ENCODE data around the gene AP3S2.
"Not testable (repeated sequence)": the region's sequence is repeated elsewhere in the genome, so short reads cannot be mapped to it uniquely, and the experiment has no call there.

Gene AP3S2

GRCh38 chr15:89903015-89903857 is 9.4 kb upstream of the AP3S2 start:
- DNase-seq, result no peak

GRCh38 chr15:89900849-89901248 is 7.1 kb upstream of the AP3S2 start:
- DNase-seq, result no peak

- DNase-seq, result no peak
Observed at GRCh38 chr15:89899951-89900567, 6.3 kb upstream of the AP3S2 start.

DNA sequence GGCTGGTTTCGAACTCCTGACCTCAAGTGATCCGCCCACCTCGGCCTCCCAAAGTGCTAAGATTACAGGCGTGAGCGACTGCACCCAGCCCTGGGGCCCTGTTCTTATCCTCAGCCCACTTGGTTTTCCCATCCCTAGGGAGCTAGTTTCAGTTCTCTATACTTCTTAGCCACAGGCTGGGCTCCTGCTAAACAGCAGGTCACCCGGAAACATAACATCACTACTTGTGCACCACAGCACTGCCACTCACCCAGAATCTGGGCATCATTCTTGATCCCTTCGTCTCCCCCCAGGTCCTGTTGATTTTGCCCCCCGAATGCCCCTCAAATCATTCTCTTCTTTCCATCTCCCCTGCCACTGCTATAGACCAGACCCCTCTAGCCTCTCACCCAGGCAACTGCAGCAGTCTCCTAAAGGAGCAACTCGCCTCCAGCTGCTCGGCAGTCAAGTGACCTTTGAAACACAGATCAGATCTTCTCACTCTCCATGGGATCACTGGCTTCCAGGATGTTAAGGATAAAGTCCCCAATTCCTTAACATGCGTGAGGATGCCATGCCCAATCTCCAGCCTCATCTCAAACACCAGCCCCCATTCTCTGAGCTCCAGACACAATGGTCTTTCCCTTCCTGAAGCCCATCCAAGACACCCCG is 5.6 kb upstream of the AP3S2 start:
- DNase-seq, result no peak

DNA sequence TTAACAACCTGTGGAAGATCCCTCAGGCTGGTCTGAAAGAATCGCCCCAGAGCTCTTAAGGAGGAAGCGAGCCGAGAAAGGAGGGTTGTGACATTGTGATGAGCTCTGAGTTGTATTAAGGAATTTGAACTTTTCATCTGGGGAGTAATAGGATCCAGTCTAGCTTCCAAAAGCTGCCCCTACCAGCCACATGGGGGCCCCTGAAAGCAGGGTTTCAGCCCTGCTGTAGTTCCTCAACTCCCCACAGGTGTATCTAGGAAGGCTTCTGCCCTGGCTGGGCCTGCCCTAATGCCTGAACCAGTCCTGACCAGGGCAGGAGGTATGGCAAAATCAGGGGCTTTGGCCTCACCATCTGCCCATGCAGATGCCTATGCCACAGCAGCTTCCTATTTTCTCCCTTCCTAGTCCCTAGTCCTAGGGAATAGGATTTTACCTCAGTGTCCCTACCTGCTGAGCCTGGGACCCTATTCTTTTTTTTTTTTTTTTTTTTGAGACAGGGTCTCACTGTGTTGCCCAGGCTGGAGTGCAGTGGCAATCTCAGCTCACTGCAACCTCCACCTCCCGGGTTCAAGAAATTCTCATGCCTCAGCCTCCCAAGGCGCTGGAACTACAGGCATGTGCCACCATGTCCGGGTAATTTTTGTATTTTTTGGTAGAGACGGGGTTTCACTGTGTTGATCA is 5.0 kb upstream of the AP3S2 start:
- DNase-seq, result peak; percentile 44

- DNase-seq, result no peak
Observed at GRCh38 chr15:89898146-89898545, 4.4 kb upstream of the AP3S2 start.

- no peak for DNase-seq
Observed at GRCh38 chr15:89893027-89893426, 767 bp downstream of the AP3S2 start.

DNA sequence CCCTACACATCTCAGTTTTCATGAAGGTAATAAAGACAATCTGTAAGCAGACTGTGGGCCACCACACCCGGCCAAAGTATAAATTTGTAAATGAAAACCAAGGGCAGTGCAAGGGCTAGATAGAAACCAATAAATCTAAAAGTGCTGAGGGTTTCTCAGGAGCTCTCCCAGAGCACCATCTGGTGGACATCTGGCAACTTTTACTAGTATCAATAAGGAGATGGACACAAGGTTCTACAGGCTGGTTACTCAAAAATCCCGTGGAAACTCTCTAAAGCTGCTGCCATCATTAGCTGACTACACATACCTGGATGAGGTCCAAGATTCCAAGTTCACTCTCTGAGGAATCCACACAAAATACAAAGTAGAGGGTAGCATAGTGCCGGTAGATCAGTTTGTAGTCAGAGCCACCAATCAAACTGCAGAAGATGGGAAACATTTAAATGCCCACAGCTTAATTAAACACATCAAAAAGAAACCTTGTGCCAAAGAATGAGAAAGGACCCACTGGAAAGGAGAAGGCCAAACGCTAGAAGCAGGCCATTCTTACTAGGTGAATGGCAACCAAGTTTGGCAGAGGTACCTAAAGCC is 5.5 kb downstream of the AP3S2 start:
- DNase-seq, result peak; percentile 78

DNA sequence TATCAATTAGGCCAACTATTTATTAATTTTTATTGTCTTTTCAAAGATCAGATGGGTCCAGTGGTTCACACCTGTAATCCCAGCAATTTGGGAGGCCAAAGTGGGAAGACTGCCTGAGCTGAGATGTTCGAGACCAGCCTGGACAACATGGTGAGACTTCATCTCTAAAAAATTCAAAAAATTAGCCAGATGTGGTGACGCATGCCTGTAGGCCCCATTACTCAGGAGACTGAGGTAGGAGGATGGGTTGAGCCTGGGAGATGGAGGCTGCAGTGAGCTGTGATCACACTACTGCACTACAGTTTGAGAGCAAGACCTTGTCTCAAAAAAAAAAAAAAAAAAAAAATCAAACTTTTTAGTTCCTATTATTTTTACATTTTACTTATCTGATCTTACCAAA is 8.2 kb downstream of the AP3S2 start:
- peak; percentile 6 for DNase-seq

GRCh38 chr15:89885179-89885578 is 8.6 kb downstream of the AP3S2 start:
- not testable (repeated sequence) for DNase-seq

DNA sequence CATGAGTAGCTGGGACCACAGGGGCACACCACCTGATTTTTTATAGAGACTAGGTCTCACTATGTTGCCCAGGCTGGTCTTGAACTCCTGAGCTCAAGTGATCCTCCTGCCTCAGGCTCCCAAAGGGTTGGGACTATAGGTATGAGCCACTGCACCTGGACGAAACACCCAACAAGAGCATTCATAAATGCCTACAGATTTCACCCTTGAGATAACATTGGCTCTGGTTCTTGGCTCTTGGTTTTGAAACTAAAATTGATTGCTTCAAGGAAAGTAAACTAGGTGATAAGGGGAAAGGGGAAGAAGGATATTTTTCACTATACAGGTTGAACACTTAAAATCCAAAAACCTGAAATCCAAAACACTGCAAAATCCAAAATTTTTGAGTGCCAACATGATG is 10.3 kb downstream of the AP3S2 start:
- DNase-seq, result no peak

GRCh38 chr15:89880727-89881126 is 13.1 kb downstream of the AP3S2 start:
- no peak for DNase-seq

GRCh38 chr15:89878323-89878722 is 15.5 kb downstream of the AP3S2 start:
- DNase-seq, result no peak

DNA sequence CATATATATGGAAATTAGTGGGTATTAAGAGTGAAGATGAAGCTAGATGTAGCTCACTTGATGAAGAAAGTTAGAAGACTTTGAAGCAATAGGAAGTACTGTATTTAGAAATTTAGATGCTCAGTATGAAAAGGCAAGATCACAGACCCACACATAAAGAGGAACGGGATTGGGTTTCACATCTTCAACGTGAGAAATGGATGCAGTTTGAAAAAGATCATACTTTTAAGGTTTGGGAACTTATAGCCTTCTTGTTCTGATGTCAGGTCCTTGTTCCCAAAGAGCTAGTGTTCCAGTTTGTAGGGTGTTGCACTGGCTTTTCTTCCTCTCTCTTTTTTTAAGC is 16.7 kb downstream of the AP3S2 start:
- no peak for DNase-seq

GRCh38 chr15:89876396-89877082 is 17.3 kb downstream of the AP3S2 start:
- DNase-seq, result no peak

DNA sequence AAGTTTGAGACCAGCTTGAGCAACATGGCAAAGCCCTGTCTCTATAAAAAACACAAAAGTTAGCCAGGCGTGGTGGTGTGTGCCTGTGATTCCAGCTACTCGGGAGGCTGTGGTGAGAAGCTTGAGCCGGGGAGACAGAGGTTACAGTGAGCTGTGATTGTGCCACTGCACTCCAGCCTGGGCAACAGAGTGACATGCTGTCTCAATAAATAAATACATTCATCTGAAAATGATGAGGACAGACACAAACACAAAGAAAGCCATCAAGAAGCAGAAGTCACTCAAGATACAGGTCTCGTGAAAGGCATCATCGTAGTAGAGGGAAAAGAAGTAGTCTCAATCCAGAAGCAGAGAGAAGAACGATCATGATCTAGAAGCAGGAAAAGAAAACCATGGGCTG is 18.1 kb downstream of the AP3S2 start:
- no peak for DNase-seq

DNA sequence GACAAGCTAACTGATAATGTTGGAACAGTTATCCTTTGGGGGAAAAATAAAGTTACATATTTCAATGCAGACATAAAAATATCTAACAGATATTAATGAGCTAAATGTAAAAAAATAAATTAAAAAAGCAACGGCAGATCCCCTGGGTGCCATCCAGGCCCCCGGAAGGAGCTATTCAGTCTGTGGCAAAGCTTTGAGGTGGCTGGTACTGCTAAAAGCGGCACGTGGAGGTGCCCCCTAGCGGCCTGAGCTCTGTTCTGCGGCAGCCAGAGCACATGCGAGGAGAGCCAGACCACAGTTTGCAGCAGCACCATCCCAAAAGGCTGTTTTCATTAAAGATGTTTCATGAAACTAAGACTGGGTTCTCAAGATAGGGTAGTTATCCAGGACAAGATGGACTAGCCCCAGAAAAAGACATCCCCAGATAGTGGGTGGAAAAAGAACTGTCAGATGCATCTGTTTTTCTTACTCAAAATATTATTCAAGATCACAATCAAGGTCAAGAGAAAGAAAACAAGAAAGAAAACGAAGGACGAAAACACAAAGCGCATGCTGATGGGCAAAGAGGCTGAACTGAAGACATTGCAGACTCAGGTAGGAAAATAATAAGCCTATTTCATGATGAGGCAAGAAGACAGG is 18.7 kb downstream of the AP3S2 start:
- DNase-seq, result peak; percentile 63

- DNase-seq, result no peak
Observed at GRCh38 chr15:89870688-89871288, 23.0 kb downstream of the AP3S2 start.

DNA sequence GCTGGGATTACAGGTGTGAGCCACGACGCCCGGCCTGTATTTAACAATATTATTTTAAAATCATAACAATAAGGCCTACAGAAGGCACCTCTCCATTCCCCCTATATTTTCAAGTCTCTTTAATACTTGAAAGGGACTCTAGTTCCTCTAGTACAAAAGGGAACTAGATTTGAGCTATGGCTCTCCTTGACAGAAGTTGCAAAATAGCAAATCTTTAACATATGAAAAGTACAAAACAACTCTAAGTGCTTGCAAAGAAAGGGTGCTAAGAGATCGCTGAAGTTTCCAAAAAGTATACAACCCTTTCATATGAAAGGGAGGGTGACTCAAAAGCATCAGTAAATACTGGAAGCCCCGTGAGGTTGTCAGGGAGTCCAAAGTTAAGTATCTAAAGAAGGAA is 23.8 kb downstream of the AP3S2 start:
- DNase-seq, result no peak

GRCh38 chr15:89869490-89869889 is 24.3 kb downstream of the AP3S2 start:
- not testable (repeated sequence) for DNase-seq

All from fibroblast of skin of abdomen (primary cell).